GM19328 (cell line): ENCODE data around the gene ZNF8.
A peak's percentile ranks its signal among the peaks of the same experiment; 100 is the strongest.
"Not testable (repeated sequence)": the region's sequence is repeated elsewhere in the genome, so short reads cannot be mapped to it uniquely, and the experiment has no call there.

Experiments used
- ATAC-seq: cut with Tn5 transposase; IDR thresholded peaks from one replicate; pipeline ENCODE4 v1.9.1; 2021; ENCODE audit warnings: mild to moderate bottlenecking, moderate library complexity; ENCODE audit not compliant: unreplicated experiment

The ZNF8 gene

DNA sequence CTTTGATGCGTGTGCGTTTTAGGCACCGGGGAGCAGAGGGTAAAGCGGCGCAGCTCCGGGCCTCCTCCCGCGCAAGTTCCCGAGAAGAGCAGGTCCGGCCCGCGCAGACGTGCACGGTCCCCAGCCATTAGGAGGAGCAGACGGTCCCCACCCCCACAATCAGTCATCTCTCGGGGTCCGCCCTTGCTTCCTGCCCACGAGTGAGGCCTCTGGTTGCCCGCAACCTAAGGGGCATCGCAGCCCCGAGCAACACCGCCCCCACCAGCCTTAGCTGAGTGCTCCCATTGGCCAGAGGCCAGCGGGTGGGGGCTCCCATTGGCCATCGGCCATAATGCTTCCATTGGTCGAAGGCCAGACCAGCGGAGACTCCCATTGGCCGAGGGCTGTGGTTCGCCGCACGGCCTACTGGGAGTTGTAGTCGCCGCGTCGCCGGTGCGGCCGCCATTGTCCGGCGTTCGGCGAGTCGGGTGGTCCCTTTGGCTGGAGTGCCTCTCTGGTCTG is at the start of gene ZNF8:
TSS of gene ZNF8 (plus strand) at position 415 of the 501 bp plus-strand sequence. CDS start 127 bp downstream, outside the sequence.
- peak; percentile 97 for ATAC-seq

DNA sequence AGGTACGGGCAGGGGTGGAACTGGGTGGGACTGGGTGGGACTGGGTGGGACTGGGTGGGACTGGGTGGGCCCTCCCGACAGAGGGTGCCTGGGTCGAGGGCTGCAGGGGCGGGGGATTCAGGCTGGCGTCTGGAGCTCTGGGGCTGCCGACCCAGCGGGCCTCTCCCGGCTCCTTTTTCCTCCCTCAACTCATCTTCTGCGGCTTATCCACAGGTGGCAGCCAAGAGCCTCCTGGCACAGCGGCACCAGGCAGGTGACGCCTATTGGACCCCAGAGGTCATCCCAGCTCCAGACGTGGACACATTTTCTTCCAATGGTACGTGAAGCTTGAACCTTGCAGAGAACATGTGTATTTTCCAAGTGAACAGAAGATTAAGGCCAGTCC is 49.5 kb upstream of the ZNF8 start:
- no peak for ATAC-seq

DNA sequence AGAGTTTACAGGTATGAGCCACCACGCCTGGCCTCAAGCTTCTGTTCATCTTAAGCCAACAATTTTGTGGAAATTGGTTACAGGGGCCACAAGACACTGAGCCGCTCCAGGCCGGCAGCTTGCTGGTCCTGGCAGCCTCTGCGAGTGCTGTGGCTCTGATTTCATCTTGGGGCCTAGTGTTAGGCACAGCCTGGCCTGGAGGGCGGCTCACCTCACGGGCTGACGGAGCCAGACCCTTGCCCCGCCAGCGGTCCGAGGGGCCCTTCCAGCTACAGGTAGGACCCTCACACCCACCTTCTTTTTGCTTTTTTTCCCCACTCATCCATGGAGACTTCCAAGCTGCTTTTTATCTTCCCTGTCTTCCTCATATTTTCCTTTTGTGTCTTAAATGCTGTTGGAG is 41.4 kb upstream of the ZNF8 start:
- ATAC-seq, result no peak

DNA sequence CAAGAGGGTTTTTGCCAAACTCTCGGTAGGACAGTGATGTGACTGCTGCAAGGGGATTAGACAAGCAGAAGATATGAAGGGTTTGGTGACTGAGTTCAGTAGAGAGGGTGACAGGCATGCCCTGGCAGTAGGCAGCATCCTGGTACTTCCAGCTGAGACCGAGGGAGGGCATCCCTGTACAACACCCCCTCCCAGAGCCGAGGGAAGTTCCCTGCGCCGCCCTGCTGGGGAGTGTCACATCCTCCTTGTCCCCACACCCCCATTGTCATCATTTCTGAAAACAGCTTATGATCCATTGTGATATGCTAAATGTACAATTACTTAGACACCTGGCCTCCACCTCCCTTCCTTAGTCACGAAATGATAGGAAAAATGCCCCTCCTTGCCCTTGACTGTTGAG is 35.4 kb upstream of the ZNF8 start:
- no peak for ATAC-seq

DNA sequence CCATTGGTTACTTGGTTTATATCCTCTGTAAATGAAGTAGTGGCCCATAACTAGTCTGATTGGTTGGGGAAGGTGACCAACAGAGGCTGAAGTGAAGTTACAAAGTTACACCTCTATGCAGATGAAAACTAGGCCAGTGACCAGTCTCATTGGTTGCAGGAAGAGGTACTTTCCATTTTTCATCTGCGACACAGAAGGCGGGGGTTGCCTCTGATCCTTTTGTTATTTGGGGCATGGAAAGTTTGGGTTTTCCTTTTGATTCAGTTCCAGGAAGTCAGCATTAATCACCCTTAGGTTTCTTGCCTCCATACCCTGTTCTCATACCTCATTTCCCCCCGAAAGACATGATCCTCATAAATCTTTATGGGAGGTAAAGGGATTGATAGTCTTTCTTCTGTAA is 29.9 kb upstream of the ZNF8 start:
- no peak for ATAC-seq

DNA sequence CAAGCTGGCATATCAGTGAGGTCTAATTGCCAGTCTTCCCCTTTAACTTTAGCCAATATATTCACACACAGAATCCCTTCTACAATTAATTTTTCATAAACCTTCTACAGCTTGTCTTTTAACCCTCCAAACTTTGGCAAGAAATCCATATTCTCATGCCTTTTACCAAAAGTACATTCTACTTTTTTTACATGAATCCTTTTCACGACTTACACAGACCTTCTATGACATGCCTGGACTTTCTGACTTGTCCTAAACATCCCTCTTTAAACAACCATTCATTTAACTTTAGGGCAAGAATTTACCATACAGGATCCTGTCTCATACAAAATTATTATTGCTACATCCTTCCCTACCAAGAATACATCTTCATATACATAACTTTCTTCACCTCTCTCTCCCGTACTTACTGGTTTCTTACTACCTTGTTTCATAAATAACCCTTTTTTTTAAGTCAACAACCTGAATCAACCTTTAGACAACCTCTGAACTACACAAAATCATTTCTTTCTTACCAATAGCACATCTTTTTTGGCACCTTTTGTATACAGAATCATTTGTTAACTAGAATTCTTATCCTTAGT is 26.6 kb upstream of the ZNF8 start:
- ATAC-seq, result no peak

DNA sequence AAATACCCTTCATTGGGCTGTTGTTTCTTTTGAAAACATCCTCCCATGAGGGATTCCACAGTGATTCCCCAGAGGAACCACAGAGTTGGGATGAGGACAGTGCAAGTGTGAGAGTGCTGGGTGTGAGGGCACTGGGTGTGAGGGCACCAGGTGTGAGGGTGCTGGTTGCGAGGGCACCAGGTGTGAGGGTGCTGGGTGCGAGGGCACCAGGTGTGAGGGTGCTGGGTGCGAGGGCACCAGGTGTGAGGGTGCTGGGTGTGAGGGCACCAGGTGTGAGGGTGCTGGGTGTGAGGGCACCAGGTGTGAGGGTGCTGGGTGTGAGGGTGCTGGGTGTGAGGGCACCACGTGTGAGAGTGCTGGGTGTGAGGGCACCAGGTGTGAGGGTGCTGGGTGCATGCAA is 20.5 kb upstream of the ZNF8 start:
- ATAC-seq, result not testable (repeated sequence)

DNA sequence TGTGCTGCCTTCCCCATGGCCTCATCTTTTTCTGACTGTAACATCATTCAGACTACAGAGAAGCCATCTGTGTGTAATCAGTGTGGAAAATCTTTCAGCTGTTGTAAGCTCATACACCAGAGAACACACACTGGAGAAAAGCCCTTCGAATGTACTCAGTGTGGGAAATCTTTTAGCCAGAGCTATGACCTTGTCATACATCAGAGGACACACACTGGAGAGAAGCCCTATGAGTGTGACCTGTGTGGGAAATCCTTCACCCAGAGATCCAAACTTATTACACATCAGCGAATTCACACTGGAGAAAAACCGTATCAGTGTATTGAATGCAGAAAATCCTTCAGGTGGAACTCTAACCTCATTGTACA is 17.2 kb upstream of the ZNF8 start:
- ATAC-seq, result no peak

DNA sequence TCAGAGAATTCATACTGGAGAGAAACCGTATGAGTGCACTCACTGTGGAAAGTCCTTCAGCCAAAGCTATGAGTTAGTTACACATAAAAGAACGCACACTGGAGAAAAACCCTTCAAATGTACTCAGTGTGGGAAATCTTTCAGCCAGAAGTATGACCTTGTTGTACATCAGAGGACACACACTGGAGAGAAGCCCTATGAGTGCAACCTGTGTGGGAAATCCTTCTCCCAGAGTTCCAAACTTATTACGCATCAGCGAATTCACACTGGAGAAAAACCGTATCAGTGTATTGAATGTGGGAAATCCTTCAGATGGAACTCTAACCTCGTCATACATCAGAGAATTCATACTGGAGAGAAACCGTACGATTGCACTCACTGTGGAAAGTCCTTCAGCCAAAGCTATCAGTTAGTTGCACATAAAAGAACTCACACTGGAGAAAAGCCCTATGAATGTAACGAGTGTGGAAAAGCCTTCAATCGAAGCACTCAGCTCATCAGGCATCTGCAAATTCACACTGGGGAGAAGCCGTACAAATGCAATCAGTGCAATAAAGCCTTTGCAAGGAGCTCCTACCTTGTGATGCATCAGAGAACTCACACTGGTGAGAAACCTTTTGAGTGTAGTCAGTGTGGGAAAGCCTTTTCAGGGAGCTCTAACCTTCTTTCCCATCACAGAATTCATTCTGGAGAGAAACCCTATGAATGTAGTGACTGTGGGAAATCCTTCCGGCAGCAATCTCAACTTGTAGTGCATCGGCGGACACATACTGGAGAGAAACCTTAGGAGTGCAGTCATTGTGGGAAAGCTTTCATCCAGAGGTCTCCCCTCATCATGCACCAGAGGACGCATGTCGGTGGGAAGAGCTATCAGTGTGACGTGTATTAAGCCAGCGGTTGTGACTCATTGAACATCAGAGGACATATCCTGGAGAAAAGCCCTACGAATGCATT is 16.5 kb upstream of the ZNF8 start:
- no peak for ATAC-seq

DNA sequence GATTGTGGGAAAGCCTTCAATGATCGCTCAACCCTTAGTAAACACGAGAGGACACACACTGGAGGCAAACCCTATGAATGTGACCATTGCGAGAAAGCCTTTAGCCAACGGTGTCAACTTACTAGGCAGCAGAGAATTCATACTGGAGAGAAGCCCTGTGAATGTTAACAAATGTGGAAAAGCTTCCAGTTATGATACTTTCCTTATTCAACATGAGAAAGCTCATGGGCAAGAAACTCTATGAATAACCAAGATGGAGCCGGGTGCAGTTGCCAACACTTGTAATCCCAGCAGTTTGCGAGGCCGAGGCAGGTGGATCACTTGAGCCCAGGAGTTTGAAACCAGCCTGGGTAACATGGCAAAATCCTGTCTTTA is 15.8 kb upstream of the ZNF8 start:
- ATAC-seq, result no peak

DNA sequence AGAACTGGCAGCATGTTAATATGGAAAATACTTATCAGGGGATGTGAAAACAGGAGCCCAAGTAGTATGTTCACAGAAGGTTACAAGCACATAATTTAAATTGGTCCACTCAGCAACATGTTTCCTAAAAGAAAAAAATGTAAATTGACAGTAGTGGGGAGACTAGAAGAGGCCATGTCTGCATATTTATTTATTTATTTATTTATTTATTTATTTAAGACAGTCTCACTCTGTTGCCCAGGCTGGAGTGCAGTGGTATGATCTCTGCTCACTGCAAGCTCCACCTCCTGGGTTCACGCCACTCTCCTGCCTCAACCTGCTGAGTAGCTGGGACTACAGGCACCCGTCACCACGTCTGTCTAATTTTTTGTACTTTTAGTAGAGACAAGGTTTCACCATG is 13.7 kb upstream of the ZNF8 start:
- no peak for ATAC-seq

DNA sequence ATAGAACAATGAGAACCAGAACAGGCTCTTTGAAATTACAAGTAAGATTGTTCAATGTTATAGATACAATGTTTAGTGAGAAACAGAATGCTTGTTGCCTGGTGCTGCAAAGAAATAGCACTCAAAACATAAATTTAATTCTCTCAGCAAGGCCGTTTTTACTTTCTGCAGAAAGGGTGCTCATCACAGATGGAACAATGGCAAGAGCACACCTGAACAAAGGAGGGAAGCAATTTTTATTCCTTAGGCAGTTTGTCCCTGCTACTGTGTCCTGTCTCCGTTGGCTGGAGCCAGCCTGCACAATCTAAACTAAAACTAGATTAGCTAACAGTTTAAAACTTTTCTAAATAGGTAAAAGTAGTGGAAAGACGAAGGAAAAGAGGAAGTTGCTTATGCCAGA is 10.4 kb upstream of the ZNF8 start:
- no peak for ATAC-seq

DNA sequence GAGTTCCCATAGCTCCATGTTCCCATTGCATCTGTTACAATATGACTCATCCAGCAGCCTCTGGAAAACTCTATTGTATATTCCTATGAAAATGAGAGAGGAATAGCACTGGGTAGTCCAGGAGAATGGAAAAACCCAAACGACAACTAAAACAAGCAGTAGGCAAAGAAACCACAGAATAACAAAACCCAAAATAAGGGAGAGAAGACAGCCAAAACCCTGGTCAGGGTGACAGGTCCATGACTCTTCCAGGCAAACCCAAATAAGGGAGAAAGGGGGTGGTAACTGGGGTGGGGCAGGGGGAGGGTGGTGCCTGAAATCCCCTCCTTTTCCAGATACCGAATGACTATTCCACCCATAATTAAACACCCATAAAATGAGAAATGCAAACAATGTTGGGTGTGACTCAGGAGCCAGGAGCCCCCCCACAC is 4.0 kb upstream of the ZNF8 start:
- ATAC-seq, result no peak

DNA sequence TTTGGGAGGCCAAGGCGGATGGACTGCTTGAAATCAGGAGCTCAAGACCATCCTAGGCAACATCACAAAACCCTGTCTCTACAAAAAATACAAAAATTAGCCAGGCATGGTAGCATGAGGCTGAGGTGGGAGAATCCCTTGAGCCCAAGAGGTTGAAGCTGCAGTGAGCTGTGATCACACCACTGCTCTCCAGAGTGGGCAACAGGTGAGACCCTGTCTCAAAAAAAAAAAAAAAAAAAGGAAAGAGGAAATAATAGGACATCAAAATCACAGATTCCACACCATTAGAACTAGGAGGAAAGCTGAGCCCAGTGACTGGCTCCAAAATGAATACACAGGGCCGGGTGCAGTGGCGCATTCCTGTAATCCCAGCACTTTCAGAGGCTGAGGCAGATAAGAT is 3.2 kb upstream of the ZNF8 start:
- no peak for ATAC-seq

DNA sequence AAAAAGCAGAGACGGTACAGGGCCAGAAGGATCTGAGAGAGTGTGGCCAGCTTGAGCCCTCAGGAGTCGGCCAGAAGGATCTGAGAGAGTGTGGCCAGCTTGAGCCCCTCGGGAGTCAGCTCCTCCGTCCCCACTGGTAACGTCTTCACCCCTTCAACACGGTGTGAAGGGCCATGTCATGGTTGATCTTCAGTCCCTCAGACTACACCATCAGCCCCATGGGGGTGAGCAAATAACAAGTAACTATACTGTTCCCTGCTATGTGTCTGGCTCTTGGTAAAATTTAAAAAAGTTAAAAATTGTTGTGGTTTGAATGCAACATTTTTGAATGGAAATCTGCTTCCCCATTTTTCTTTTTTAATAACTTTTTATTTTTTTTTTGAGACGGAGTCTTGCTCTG is 1.6 kb upstream of the ZNF8 start:
- no peak for ATAC-seq

DNA sequence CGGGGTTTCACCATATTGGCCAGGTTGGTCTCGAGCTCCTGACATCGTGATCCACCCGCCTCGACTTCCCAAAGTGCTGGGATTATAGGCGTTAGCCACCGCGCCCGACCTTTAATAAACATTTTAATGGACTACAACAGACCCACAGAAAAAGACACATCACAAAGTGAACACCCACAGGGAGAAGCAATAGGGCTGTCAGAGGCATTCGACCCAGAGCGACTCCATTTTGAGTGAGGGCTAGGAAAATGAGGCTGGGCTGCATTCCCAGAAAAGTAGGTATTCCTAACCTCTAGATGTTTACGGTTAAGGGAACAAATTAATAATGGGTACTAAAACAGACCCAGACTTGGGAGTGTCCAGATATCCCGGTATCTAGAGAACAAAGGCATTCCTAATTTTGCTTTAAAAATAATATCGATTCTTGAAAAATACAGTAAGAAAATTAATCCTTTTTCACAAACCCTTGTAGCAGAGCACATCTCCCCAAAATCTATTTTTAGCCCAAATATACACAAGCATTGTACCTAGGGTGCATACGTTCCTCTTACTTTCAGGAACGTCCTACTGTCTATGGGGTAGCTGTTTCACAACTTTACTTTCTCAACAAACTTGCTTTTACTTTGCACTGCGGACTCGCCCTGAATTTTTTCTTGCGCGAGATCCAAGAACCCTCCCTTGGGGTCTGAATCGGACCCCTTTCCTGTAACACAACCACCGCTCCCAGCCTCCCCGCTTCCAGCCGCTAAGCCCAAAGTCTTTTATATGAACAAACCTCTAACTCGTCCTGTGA is 811 bp upstream of the ZNF8 start:
- no peak for ATAC-seq

DNA sequence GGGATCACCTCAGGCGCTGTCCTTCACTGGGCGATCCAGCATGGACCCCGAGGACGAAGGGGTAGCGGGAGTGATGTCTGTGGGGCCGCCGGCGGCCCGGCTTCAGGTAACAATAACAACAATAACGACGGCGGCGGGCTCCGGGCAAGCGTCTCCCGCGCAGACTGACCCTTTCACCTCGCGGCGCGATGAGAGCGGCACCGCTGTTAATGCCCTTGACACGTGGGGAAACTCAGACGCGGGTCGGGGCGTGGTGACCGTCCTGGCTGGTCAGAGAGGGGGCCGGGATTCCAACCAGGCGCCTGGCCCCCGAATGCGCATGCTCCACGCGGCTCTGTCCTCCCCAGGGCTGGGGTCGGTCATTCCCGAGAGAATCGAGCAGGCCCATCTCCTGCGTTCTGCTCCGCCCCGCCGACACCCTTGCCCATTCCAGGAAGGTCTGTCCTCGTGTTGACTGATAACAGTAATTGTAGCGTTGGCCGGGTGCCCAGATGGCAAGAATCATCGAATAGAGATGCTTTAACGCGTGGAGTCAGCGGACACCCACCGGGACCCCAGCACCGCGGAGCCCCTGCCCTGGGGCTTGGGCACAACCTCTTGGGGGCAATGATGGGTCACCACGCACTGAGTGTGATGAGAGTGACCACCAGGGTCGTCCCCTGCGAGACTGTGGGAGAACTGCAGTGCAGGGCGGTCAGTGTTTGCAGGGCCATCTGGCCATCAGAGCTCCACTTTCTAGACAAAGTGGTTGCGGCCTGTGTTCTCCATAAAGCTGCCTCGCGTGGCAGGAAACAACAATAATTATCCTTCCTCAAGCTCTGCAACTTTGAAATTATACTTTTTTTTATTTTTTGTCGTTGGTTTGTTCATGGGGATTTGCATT is 528 bp downstream of the ZNF8 start:
- ATAC-seq, result peak; percentile 20

DNA sequence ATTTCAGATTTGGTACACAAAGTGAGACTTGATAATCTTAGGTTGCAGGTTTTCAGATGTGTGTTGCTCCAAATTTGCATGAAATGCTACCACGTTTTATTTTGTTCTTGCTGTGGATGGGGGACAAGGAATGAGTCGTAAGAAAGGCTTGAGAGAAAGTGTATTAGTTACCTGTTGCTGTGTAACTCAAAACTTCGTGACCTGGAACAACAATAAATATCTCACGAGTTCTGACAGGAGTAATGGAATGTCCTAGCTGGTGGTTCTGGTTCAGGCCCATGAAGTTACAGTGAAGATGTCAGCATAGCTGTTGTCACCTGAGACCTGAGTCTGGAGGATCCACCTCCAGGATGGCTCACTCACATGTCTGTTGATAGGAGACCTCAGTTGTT is 1.2 kb downstream of the ZNF8 start:
- no peak for ATAC-seq

DNA sequence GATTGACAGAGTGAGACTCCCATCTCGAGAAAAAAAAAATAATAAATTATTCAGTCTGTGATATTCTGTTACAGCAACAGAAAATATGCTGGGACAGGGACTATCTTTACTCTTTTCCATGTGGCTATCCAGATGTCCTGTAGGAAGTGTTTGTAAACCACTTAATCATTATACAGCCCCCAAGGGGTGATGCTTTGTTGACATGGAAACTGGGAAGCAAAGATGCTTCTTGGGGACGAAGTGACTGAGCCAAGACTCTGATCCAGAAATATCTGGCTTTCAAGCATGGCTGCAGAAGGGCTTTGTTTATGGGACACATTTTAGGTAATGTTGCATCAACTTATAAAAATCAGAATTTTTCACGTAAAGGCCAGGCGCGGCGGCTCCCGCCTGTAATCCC is 5.4 kb downstream of the ZNF8 start:
- no peak for ATAC-seq

DNA sequence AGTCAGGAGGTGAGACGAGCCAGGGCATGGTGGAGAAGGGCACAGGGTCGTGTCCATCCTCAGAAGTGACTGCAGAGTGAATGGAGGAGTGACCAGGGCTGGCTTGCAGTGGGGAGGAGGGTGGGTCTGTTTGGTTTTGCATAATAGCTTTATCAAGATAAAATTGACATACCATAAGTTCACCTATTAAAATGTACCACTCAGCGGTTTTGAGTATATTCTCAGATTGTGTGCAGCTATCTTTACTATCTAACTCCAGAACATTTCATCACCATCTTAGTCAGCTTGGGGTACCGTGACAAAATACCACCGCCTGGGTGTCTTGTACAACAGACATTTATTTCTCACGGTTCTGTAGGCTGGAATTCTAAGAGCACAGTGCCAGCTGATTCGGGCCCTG is 13.2 kb downstream of the ZNF8 start:
- ATAC-seq, result no peak
